HG03378 (cell line): Measurements from ENCODE around the gene CAMSAP1.

Source experiments
- ATAC-seq: cut with Tn5 transposase; IDR thresholded peaks from one replicate; pipeline ENCODE4 v1.9.1; 2021; ENCODE audit warnings: mild to moderate bottlenecking, moderate library complexity; ENCODE audit not compliant: unreplicated experiment

CAMSAP1 gene

DNA sequence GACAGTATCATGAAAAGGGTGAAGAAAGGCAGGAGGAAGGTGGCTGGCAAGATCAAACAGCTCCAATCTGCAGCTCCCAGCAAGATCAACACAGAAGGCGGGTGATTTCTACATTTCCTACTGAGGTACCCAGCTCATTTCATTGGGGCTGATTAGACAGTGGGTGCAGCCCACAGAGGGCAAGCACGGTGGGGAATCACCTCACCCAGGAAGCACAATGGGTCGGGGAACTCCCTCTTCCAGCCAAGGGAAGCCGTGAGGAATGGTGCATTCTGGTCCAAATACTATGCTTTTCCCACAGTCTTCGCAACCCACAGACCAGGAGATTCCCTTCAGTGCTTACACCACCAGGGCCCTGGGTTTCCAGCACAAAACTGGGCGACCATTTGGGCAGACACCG is 66.8 kb downstream of the CAMSAP1 start:
- ATAC-seq, result no peak

DNA sequence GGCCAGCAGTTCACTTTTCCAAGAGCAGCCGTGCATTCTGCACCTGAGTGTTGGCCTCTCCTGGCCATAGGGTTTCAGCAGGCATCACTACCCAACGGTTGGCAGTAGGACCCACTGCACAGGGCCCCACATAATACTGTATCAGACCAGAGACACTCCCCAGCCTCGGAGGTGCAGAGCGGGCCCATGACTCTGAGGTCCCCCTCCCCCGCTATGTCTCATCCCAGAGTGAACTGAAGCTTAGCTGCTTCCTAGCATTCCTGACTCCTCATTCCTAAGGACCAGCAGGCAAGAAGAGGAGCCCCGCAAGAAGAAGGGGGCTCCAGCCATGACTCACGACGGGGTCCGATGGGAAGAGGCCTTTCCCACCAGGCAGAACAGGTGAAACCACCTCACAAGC is 67.2 kb downstream of the CAMSAP1 start:
- ATAC-seq, result no peak

DNA sequence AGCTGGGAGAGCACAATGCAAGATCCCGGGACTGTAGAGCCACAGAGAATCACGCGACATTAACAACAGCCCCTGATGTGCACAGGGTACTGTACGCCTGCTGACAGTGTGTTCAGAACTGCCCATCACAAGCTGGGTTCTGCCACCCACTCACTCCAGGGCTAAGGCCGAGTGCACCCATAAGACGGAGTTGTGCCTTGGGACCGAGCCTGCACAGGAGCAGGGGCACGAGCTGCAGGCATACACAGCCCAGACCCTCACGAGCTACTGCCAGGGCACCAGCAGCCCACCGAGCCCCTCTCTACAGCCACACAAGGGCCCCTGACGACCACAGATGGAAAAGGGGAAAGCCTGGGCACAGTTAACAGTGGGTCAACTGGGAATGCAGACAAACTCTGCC is 67.8 kb downstream of the CAMSAP1 start:
- ATAC-seq, result no peak

DNA sequence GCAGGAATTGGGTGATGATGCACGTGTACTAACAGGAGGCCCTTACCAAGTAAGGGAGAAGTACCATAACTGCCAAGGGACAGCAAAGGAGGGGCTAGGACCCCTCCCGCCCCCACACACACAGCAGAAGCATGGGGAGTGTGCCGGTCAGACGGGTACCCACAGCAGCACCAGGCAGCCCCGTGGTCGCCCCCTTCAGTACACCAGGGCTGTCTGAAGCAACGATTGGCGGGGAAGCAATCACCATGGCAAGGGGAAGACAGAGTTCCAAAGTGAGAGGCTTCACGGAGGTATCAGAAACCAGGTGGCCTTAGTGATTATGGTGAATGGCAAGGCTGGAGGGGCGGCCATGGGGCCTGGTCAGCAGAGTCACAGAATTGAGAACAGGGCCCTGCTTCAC is 72.2 kb downstream of the CAMSAP1 start:
- no peak for ATAC-seq

DNA sequence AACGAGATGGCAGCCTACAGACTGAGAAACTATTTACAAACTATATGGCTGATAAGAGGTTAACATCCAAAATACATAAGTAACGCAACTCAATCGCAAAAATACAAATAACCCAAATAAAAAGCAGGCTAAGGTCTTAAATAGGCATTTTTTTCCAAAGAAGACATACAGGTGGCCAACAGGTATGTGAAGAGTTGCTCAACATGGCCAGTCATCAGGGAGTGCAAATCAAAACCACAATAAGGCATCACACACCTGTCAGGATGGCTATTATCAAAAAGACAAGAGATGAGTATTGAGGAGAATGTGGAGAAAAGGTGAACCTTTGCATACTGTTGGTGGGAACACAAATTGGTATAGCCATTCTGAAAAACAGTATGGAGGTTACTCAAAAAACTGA is 73.5 kb downstream of the CAMSAP1 start:
- ATAC-seq, result no peak

DNA sequence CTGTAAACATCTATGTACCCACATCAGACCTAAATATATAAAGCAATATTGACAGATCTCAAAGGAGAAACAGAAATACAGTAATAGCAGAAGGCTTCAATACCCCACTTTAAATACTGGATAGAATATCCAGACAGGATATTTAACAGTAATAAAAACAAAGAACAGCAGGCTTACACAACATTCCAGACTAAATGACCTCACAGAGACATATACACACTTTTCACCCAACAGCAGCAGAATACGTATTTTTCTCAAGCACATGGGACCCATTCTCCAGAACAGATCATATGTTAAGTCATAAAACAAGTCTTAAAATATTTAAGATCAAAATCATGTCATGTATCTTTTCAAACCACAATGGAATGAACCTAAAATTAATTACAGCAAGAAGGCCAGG is 76.8 kb downstream of the CAMSAP1 start:
- no peak for ATAC-seq

DNA sequence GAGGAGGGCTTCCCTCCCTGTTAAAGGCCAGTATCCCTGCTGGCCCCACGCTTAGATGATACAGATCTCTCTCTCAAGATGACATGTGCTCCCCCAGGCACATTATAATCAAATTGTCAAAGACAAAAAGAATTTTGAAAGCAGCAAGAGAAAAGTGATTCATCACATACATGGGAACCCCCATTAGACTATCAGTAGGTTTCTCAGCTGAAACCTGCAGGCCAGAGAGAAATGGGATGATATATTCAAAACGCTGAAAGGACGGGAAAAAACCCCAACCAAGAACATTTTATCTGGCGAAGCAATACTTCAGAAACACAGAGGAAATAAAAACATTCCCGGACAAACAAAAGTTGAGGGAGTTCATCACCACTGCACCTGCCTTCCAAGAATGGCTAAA is 78.7 kb downstream of the CAMSAP1 start:
- ATAC-seq, result no peak

DNA sequence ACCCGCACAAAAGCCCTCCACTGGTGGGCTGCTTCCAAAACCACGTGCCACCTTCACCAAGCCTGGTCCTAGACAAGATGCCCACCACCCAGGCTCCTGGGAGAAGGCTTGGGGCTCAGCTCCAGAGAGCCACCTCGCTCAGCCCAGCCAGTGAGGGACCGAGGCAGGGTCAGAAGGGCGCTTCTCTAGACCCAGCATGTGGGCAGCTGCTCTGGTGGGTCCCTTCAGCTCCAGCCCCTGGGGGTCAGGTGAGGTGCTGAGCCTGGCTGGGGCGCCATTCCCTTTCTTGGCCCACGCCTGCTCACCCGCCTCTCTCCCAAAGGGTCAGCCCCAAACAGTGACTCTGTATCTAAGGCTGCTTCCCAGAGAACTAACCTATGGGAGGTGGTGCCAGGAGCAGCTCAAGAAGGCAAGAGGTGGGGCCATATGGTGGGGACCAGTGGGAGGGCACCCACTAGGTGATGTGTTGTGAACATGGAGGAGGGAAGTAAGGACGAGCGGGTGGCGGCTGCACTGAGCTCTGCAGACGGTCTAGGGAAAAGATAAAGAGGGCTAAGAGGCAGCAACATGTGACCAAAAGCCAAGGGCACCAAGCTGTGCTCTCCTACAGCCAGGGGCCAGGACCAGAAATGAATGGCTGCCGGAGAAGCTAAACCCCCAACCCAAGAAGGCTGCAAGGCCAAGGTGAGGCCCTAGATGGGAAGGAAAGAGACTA is 79.3 kb downstream of the CAMSAP1 start:
- no peak for ATAC-seq

DNA sequence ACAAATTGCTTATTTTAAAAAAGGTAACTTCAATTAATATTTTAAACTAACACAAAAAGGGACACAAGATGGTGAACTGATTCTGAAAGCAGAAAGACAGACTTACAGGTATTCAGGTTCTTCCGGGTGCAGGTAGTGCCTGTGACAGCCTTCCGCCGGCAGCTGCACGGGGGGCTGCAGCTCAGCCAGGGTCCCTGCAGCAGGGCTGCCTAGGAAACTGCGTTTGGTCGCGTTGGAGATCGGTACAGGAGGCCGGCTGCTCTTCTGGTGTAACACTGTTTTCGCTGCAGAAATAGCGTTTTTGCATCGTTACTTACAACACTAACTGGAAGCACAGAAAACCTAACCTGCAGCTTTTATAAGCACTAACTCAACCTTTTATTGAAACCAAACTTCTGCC is 80.0 kb downstream of the CAMSAP1 start:
- no peak for ATAC-seq

DNA sequence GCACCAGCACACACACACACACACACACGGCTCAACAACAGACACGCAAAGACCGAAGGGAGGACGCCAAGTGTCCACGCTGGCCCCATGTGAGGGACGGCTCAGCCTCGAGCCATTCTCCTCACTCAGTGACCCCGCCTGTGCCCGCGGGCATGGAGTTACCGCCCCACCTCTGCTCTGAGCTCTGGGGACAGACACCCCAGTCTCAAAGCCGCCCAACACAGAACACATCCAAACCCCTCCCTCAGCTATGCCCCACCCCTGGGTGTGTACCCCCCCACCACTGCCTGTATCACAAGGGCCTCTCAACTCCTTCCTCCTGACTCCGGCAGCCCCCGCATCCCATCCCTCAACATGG is 81.2 kb downstream of the CAMSAP1 start:
- no peak for ATAC-seq

DNA sequence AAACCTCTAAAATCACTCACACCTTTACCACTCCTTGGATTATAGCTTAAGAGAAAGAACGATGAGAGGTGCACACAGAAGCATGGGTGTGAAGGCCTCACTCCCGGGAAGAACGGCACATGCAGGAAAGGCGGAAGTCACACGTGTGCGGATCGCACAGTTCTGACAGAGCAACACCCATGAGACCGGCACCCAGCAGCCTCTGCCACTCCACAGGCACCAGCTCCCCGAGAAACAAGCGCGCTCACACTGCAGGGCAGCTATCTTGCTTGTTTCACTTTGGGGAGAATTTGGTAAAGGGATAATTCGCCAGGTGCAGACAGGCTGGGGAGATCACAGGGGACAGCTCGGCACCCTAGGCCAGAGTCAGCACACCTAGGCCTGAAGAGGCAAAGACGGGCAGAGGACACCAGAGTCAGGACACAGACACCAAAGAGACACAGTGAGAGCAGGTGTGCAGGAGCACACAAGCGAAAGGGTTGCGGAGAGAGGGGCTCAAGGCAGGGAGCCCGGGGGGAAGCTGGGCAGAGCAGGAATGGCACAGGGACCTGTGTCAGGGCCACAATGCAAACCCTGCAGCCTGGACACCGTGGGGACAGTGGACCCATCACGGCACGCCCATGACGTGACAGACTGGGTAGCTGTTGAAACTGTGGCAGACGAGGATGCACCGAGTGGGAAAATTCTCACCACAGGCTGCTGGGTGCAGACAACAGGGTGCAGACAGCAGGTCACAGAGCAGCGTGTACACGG is 81.7 kb downstream of the CAMSAP1 start:
- no peak for ATAC-seq

DNA sequence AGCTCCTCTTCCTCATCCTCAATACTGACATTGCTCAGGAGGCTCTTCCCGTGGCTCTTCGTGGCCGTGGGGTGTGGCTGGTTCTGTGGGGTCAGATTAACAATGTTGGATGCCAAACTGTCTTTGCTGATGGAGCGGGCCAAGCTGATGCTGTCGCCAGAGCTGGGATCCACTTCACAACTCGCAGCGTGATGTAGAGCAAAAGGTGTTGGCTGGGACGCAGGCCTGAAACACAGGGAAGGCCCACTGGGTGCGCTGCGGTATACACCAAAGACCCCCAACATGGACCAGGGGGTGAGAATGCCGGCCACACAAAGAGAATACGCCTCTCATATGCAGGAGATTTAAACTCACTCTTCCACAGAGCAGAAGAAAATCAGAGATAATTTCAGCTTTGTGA is 84.3 kb downstream of the CAMSAP1 start:
- no peak for ATAC-seq

DNA sequence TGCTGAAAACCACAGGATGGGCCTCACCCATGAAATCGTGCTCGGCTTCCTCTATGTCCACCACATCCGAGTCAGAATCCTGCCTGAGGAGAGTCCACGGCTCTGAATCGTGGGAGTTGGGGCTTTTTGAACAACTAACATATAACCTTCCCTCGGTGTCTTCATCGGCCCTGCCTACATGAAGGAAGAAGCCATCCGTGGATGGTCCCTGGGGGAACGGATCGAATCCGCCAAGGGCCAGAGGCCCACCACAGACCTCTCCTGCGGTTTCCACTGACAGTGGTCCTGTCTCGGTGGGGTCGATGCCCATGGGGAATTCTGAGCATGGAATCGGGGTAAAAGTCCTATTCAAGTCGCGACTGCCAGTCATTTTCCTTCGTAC is 85.0 kb downstream of the CAMSAP1 start:
- no peak for ATAC-seq

DNA sequence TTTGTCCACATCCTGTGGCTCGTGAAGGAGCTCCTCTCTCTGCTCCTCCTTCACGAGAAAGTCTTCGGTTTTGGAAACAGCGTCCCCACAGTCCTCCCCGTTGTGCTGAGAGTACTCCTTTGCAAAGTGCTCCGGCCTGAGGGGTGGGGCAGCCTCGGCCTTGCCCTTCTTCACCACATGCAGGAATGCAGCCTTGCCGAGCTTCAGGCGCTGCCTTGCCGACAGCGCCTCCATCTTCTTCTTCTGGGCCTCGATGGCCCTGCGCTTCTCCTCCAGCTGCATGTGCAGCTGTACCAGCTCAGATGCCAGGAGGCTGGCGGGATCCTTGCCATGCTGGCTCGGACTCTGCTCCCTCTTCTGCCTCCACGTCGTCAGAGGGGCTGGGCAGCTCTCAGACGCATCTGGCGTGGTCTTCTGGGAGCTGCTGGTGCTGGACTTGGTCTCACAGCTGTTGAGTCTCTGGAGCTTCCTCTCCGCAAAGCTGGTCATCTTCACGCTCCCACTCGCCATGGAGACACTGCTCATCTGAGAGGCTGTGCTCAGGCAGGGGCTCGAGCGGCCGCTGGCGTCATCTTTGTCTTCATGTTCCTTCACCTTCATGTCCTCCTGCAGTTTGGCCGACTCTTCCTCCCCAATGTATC is 85.5 kb downstream of the CAMSAP1 start:
- no peak for ATAC-seq

DNA sequence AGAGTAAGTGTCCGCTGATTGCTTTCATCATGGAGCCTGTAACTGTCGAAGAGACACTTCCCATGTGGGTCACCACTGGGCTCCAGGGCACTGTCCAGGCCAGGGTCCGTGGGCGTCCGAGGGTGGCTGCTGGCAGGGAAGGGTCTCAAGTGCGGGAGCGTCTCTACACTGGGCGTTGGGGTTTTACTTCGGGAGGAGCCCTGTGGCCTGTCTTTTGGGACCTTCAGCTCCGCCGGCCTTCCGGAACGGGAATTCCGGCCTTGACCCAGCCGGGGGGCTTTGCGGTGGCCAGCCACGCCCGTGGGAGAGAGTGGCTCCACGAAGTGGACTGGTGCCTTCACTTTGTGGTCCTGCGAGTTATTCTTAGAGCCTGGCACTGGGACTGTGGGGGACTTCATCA is 86.2 kb downstream of the CAMSAP1 start:
- no peak for ATAC-seq

DNA sequence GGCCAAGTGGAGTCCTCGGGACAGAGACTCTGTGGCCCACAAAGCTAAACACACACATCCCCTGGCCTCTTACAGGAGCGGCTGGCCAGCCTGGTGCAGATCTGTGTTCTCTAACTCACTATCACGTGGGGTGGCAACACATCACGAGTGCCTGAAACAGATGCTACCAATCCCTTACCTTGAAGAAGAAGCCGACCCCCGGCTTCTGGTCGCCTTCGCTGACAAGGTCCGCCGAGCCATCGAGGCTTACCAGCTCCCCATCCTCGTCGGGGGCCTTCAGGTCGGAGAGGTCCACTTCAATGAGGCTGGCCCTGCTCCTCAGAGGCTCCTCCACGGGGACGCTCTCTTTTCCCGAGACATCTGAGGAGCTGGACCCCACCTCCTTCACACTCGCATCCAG is 86.7 kb downstream of the CAMSAP1 start:
- ATAC-seq, result no peak

DNA sequence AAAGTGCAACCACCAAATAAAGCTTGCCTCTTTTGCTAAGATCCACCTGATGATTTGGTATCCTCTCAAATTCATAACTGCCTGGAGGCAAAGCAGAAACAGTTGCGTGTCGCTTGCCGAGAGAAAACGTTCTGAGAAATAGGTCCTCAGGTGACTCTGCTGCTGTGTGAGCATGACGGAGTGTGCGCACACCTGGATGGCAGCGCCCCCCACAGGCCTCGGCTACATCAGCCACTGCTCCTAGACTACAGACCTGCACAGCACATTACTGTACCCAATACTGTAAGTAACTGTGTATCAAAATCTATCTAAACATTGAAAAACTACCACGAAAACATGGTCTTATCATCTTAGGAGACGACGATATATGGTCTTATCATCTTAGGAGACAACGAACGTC is 87.4 kb downstream of the CAMSAP1 start:
- ATAC-seq, result no peak

DNA sequence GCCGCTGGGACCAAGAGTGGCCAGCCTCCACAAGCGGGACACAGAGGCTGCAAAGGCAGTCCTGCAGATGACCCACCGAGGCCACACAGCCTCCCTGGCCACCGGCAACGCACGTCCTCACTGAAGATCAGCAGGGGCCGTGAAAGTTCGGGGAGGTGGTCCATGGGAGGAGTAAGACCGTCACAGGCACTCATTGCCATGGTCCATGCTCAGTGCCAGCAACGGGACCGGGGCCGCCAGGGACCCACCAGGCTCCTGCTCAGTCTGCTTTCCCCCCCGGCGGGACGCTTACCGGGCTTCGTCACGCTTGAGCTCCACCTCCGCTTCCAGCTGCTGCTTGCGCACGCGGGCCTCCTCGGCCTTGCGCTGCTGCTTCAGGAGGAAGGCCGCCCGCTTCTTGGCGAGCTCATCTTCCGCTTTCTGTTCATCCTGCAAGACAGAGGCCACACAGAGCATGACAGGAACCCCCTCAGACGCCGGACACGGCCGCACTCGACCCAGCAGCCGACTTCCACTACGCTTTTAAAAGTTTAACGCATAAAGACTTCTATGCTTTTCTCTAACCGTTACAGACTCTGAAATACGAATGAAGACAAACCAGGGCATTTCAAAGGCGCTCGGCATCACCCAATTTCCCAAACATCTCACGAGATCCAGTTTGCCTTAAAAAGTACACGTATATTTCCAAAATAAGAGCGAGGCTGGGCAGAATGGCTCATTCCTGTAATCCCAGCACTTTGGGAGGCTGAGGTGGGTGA is 88.4 kb downstream of the CAMSAP1 start:
- no peak for ATAC-seq

DNA sequence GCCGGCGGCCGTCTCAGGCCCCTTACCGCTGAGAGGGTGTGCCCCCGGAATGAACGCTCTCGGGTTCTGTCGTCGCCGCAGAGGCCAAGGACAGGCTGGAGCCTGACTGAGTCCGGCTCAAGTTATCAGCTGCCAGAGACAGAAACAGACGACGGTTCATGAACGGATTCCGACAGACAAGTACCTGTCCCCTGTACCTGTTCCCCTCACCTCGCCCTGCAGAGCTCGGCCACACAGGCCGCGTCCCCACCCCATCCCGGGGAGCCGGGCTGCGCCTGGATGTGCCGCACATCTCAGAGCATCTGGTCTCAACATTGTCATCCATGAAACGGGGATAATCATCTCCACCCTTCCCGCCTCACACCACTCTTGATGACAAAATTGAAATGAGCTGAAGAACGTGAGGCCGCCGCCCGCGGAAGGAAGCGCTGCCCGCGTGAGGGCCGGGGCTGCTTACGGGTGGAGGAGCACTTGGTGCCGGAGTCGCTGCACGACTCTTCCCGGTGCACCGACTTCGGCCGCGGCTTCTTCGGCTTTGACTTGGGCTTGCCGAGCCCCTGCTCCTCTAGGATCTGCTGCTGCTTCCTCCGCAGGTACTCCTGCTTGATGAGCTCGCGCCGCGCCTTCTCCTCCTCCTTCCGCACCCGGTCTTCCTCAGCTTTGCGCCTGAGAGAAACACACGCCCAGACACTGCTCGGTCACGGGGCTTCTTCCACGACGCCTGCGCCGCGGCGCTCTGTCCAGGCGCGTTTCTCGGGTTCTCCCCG is 89.2 kb downstream of the CAMSAP1 start:
- no peak for ATAC-seq

DNA sequence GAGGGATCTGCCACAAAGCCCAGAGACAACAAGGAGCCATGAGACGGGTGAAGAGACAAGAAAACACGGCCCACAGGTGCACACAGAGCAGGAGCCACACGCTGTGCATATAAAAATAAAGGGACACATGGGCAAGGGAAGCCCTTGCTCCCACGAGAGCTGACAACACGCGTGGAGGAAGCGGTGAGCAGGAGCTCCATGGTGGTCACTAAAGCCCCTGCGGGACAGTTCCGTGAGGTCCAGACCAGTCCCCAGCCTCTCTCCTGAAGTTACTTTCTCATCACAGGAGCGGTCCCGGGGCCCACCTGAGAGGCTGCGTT is 90.7 kb downstream of the CAMSAP1 start:
- no peak for ATAC-seq
